Neural progenitor cell (in vitro differentiated cells): ENCODE measurements around the gene PRR18. TPM values are rescaled to one million over a fixed set of nuclear protein-coding genes. Genes with fewer than 3 reads are reported as not detected.
"Not testable (repeated sequence)": the region's sequence is repeated elsewhere in the genome, so short reads cannot be mapped to it uniquely, and the experiment has no call there.

Source experiments
- DNase-seq: peaks from one replicate; pipeline ENCODE4 v3.0.0-alpha.2; 2016; ENCODE audit warnings: low spot score
- H2AFZ ChIP-seq: fragments of 200-600 bp; sonication (generic); replicated peaks from 2 replicates; pipeline ENCODE4 v1.6.1; 2016; ENCODE audit warnings: antibody characterized with exemption
- H3F3A ChIP-seq: fragments of 200-600 bp; sonication (generic); 2 replicates; pipeline ENCODE4 v1.6.1; 2016; ENCODE audit warnings: antibody characterized with exemption, low read depth
- H3K27ac ChIP-seq: fragments of 200-600 bp; sonication (generic); 2 replicates; pipeline ENCODE4 v1.5.1; 2016; ENCODE audit warnings: mild to moderate bottlenecking
- H3K27me3 ChIP-seq: fragments of 200-600 bp; sonication (generic); 2 replicates; pipeline ENCODE4 v1.6.1; 2016; ENCODE audit warnings: mild to moderate bottlenecking, moderate library complexity
- H3K36me3 ChIP-seq: fragments of 200-600 bp; sonication (generic); 2 replicates; pipeline ENCODE4 v1.5.1; 2016
- H3K4me1 ChIP-seq: fragments of 200-600 bp; sonication (generic); 2 replicates; pipeline ENCODE4 v1.6.1; 2016; ENCODE audit warnings: mixed run types
- H3K4me2 ChIP-seq: fragments of 200-600 bp; sonication (generic); 2 replicates; pipeline ENCODE4 v1.6.1; 2016
- H3K4me3 ChIP-seq: fragments of 200-600 bp; sonication (generic); 2 replicates; pipeline ENCODE4 v1.5.1; 2016
- H3K79me2 ChIP-seq: fragments of 200-600 bp; sonication (generic); 2 replicates; pipeline ENCODE4 v1.6.1; 2016; ENCODE audit warnings: low read depth
- H3K9ac ChIP-seq: fragments of 200-600 bp; sonication (generic); 2 replicates; pipeline ENCODE4 v1.6.1; 2016
- H3K9me3 ChIP-seq: fragments of 200-600 bp; sonication (generic); 2 replicates; pipeline ENCODE4 v1.5.1; 2016; ENCODE audit warnings: low read depth
- H4K20me1 ChIP-seq: fragments of 200-600 bp; sonication (generic); 2 replicates; pipeline ENCODE4 v1.6.1; 2016; ENCODE audit warnings: low read depth
- H3K27ac Mint-ChIP-seq: 3 replicates; pipeline ENCODE4 v1.8.0; 2021; ENCODE audit warnings: mixed read lengths
- H3K27me3 Mint-ChIP-seq: 2 replicates; pipeline ENCODE4 v1.8.0; 2022; ENCODE audit warnings: low read depth, mild to moderate bottlenecking, inconsistent platforms, moderate library complexity, mixed read lengths; ENCODE audit not compliant: insufficient read depth
- H3K36me3 Mint-ChIP-seq: 3 replicates; pipeline ENCODE4 v1.8.0; 2021; ENCODE audit warnings: mixed read lengths
- H3K4me1 Mint-ChIP-seq: 3 replicates; pipeline ENCODE4 v1.8.0; 2021; ENCODE audit warnings: mixed read lengths
- H3K4me3 Mint-ChIP-seq: 3 replicates; pipeline ENCODE4 v1.8.0; 2021; ENCODE audit warnings: mild to moderate bottlenecking, moderate library complexity, mixed read lengths
- H3K9me3 Mint-ChIP-seq: 3 replicates; pipeline ENCODE4 v1.8.0; 2020; ENCODE audit warnings: mixed read lengths
- CTCF ChIP-seq: fragments of 200-600 bp; sonication (generic); IDR thresholded peaks from 2 replicates; pipeline ENCODE4 v1.5.1; 2017; ENCODE audit warnings: antibody characterized with exemption, mild to moderate bottlenecking
- EZH2 ChIP-seq: fragments of 200-600 bp; sonication (generic); IDR thresholded peaks from 2 replicates; pipeline ENCODE4 v1.6.1; 2017; ENCODE audit warnings: antibody characterized with exemption, mild to moderate bottlenecking, moderate library complexity
- EZH2phosphoT487 ChIP-seq: fragments of 200-600 bp; sonication (generic); IDR thresholded peaks from 2 replicates; pipeline ENCODE4 v1.6.1; 2017; ENCODE audit warnings: antibody characterized with exemption
- total RNA-seq: library from RNA; depleted of rRNA; stranded (reverse); fragments of >200 nt; gene quantifications from 2 replicates; pipeline ENCODE4 v1.2.3, GENCODE V29; 2015; ENCODE audit warnings: low replicate concordance

The PRR18 gene
- total RNA-seq, 1 donor from 2014 or later, result 0.13 TPM

- no peak overlapping the region for H3K9ac ChIP-seq
- H3K4me3 ChIP-seq, result no peak overlapping the region
- H3K27me3 ChIP-seq, result no peaks in the 10 kb centered on the region
- Mint-ChIP-seq H3K27me3 (no peaks in the 10 kb centered on the region), H3K4me1 (peaks cover 18% of the 10 kb centered on the region), H3K27ac (no peak overlapping the region), H3K36me3 (no peaks in the 10 kb centered on the region), H3K4me3 (no peak overlapping the region), H3K9me3 (peaks cover 6% of the 10 kb centered on the region)
- no peaks in the 10 kb centered on the region for H3F3A ChIP-seq
- H3K4me1 ChIP-seq, result peaks cover 13% of the 10 kb centered on the region
- H3K4me2 ChIP-seq, result no peak overlapping the region
- no peaks in the 10 kb centered on the region for H3K36me3 ChIP-seq
- no peak overlapping the region for H3K27ac ChIP-seq
- no peaks in the 10 kb centered on the region for H3K9me3 ChIP-seq
- no peak for DNase-seq
- H3K79me2 ChIP-seq, result peaks cover under 1% of the 10 kb centered on the region
- no peak for TF ChIP-seq EZH2
- no peak for TF ChIP-seq CTCF
- TF ChIP-seq EZH2phosphoT487, result no peak
- no peak overlapping the region for H2AFZ ChIP-seq
- H4K20me1 ChIP-seq, result no peaks in the 10 kb centered on the region
These were observed 40.2 kb upstream of the PRR18 start for GRCh38 chr6:166348305-166348949.

GRCh38 chr6:166346965-166347364 is 38.8 kb upstream of the PRR18 start:
- Mint-ChIP-seq H3K36me3 (no peaks in the 10 kb centered on the region), H3K4me3 (no peak overlapping the region), H3K27ac (no peak overlapping the region), H3K9me3 (peaks cover 6% of the 10 kb centered on the region), H3K27me3 (no peaks in the 10 kb centered on the region), H3K4me1 (peaks cover 11% of the 10 kb centered on the region)
- TF ChIP-seq EZH2, result no peak
- TF ChIP-seq CTCF, result no peak
- no peak for TF ChIP-seq EZH2phosphoT487
- H3K36me3 ChIP-seq, result no peaks in the 10 kb centered on the region
- no peak for DNase-seq
- no peaks in the 10 kb centered on the region for H3K9me3 ChIP-seq
- H3K27ac ChIP-seq, result no peak overlapping the region
- no peak overlapping the region for H3K4me2 ChIP-seq
- no peaks in the 10 kb centered on the region for H3K27me3 ChIP-seq
- no peak overlapping the region for H2AFZ ChIP-seq
- H3F3A ChIP-seq, result no peaks in the 10 kb centered on the region
- peaks cover 8% of the 10 kb centered on the region for H3K4me1 ChIP-seq
- no peak overlapping the region for H3K9ac ChIP-seq
- no peak overlapping the region for H3K4me3 ChIP-seq
- H3K79me2 ChIP-seq, result peaks cover 15% of the 10 kb centered on the region
- H4K20me1 ChIP-seq, result peaks cover under 1% of the 10 kb centered on the region

- Mint-ChIP-seq H3K4me3 (no peak overlapping the region), H3K9me3 (peaks cover 6% of the 10 kb centered on the region), H3K4me1 (peaks cover 14% of the 10 kb centered on the region), H3K27me3 (no peaks in the 10 kb centered on the region), H3K27ac (no peak overlapping the region), H3K36me3 (no peaks in the 10 kb centered on the region)
- no peak overlapping the region for H3K27ac ChIP-seq
- H3K27me3 ChIP-seq, result no peaks in the 10 kb centered on the region
- no peak overlapping the region for H3K4me3 ChIP-seq
- DNase-seq, result no peak
- H3K9ac ChIP-seq, result no peak overlapping the region
- H2AFZ ChIP-seq, result no peak overlapping the region
- peaks cover 20% of the 10 kb centered on the region for H3K79me2 ChIP-seq
- no peak for TF ChIP-seq CTCF
- TF ChIP-seq EZH2, result no peak
- TF ChIP-seq EZH2phosphoT487, result no peak
- peaks cover 5% of the 10 kb centered on the region for H4K20me1 ChIP-seq
- H3K4me2 ChIP-seq, result no peak overlapping the region
- H3K9me3 ChIP-seq, result no peaks in the 10 kb centered on the region
- H3K4me1 ChIP-seq, result peaks cover 4% of the 10 kb centered on the region
- H3F3A ChIP-seq, result no peaks in the 10 kb centered on the region
- H3K36me3 ChIP-seq, result no peaks in the 10 kb centered on the region
These were observed 38.3 kb upstream of the PRR18 start for GRCh38 chr6:166346449-166346848.

- not testable (repeated sequence) for DNase-seq, H3K4me2 ChIP-seq, H3K4me1 ChIP-seq, H3K36me3 Mint-ChIP-seq, H3F3A ChIP-seq, H2AFZ ChIP-seq, H3K4me3 ChIP-seq, H3K27ac ChIP-seq, H3K27me3 Mint-ChIP-seq, H3K9me3 ChIP-seq, H3K9me3 Mint-ChIP-seq, H3K27me3 ChIP-seq, H3K36me3 ChIP-seq, H3K9ac ChIP-seq, H3K4me3 Mint-ChIP-seq, H3K27ac Mint-ChIP-seq
- peaks cover 16% of the 10 kb centered on the region for H3K4me1 Mint-ChIP-seq
- Histone ChIP-seq H4K20me1 (peaks cover 13% of the 10 kb centered on the region), H3K79me2 (peaks cover 28% of the 10 kb centered on the region)
These were observed 37.5 kb upstream of the PRR18 start for GRCh38 chr6:166345672-166346071.

DNA sequence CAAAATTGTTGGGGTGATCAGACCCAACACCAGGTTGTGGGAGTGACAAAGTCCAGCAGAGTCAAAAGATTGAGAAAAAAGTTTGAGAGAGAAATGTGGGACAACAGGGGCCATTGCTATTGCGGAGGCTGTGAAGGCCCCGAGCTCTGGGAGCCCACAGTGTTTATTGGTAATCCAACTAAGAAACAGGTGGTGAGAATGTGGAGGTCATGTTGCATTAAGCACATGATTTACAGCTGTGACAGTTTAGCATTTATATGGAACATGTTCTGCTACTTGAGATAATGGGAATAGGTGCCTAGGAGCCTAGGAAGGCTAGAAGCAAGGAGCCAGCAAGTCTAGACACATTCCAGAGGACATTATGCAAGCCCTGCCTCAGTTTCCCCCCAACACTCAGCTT is 36.7 kb upstream of the PRR18 start:
- H3K27me3 Mint-ChIP-seq, H3K9ac ChIP-seq, H2AFZ ChIP-seq, H3K36me3 Mint-ChIP-seq, H3K27ac ChIP-seq, H3K9me3 Mint-ChIP-seq, H3K4me3 Mint-ChIP-seq, DNase-seq, H3K4me2 ChIP-seq, H3K4me3 ChIP-seq, H3K36me3 ChIP-seq, H3K9me3 ChIP-seq, H3K27me3 ChIP-seq, H3F3A ChIP-seq, H3K27ac Mint-ChIP-seq, H3K4me1 ChIP-seq: not testable (repeated sequence)
- H3K4me1 Mint-ChIP-seq, result peaks cover 16% of the 10 kb centered on the region
- peaks cover 35% of the 10 kb centered on the region for H3K79me2 ChIP-seq
- H4K20me1 ChIP-seq, result peaks cover 20% of the 10 kb centered on the region
